ENCODE results near the gene BRD9. TPM values are rescaled to one million over a fixed set of nuclear protein-coding genes. Genes with fewer than 3 reads are reported as not detected.
A peak's percentile ranks its signal among the peaks of the same experiment; 100 is the strongest.

Gene BRD9
- total RNA-seq, 4 donors from 2014 or later, result 20.3 to 28.8 (median 22.2) TPM

GRCh38 chr5:891117-891836 is 1.3 kb downstream of the BRD9 start:
- Histone ChIP-seq H3K4me1 (peaks cover 15 to 16% of the 10 kb centered on the region in 2 donors), H3K27ac (peak overlapping the region in 3 of 4 donors; percentile 91 to 96 (median 93)), H3K27me3 (no peaks in the 10 kb centered on the region), H3K9me3 (no peaks in the 10 kb centered on the region), H3K4me3 (peak overlapping the region; percentile 73 to 88 (median 78)), H3K36me3 (peaks cover 0 to 49% of the 10 kb centered on the region in 2 donors)
- DNase-seq (no peak), ATAC-seq (no peak)
- intact Hi-C loops (cut with DNase I; ENCODE audit: low total_unique reads) (loop anchor here (5.0 to 10.0 kb wide), 2 partner anchors 199 to 454 kb away; partner anchors contain the start of genes CLPTM1L and TPPP), in situ Hi-C loops (cut with MboI; ENCODE audit: low sequenced_read_pairs in 4 of 4) (no loop called here)
- TF ChIP-seq POLR2A (IDR thresholded peaks at IDR 0.05), result no peak
- no peak for TF ChIP-seq CTCF (IDR thresholded peaks at IDR 0.05 in 4 of 5, conservative IDR thresholded peaks at IDR 0.05 in 1 of 5)

- no peak overlapping the region for H3K4me3 ChIP-seq
- no peaks in the 10 kb centered on the region for H3K27me3 ChIP-seq
- peak in 1 of 2 donors; percentile 2 for DNase-seq
- no peaks in the 10 kb centered on the region for H3K9me3 ChIP-seq
- no peak overlapping the region for H3K27ac ChIP-seq
- TF ChIP-seq CTCF (IDR thresholded peaks at IDR 0.05 in 4 of 5, conservative IDR thresholded peaks at IDR 0.05 in 1 of 5) (no peak), POLR2A (IDR thresholded peaks at IDR 0.05) (no peak)
- peaks cover 15 to 16% of the 10 kb centered on the region in 2 donors for H3K4me1 ChIP-seq
- in situ Hi-C loops (cut with MboI; ENCODE audit: low sequenced_read_pairs in 4 of 4), result no loop called here
- intact Hi-C loops (cut with DNase I; ENCODE audit: low total_unique reads), result no loop called here
- peaks cover 0 to 70% of the 10 kb centered on the region in 2 donors for H3K36me3 ChIP-seq
- no peak for ATAC-seq
Observed at GRCh38 chr5:889075-889710, 3.4 kb downstream of the BRD9 start.

GRCh38 chr5:888638-889035 is 4.0 kb downstream of the BRD9 start:
- Histone ChIP-seq H3K27ac (no peak overlapping the region), H3K36me3 (peaks cover 0 to 76% of the 10 kb centered on the region in 2 donors), H3K27me3 (no peaks in the 10 kb centered on the region), H3K9me3 (no peaks in the 10 kb centered on the region), H3K4me1 (peaks cover 15 to 16% of the 10 kb centered on the region in 2 donors), H3K4me3 (no peak overlapping the region)
- TF ChIP-seq CTCF (IDR thresholded peaks at IDR 0.05 in 4 of 5, conservative IDR thresholded peaks at IDR 0.05 in 1 of 5) (no peak), POLR2A (IDR thresholded peaks at IDR 0.05) (no peak)
- no peak for DNase-seq
- in situ Hi-C loops (cut with MboI; ENCODE audit: low sequenced_read_pairs in 4 of 4), result no loop called here
- ATAC-seq, result no peak
- intact Hi-C loops (cut with DNase I; ENCODE audit: low total_unique reads), result no loop called here

- Histone ChIP-seq H3K27ac (no peak overlapping the region), H3K9me3 (no peaks in the 10 kb centered on the region), H3K4me3 (no peak overlapping the region), H3K4me1 (peaks cover 11 to 12% of the 10 kb centered on the region in 2 donors), H3K27me3 (no peaks in the 10 kb centered on the region), H3K36me3 (peaks cover 0 to 81% of the 10 kb centered on the region in 2 donors)
- in situ Hi-C loops (cut with MboI; ENCODE audit: low sequenced_read_pairs in 4 of 4) (no loop called here), intact Hi-C loops (cut with DNase I; ENCODE audit: low total_unique reads) (no loop called here)
- no peak for DNase-seq
- ATAC-seq, result no peak
- TF ChIP-seq CTCF (IDR thresholded peaks at IDR 0.05 in 4 of 5, conservative IDR thresholded peaks at IDR 0.05 in 1 of 5) (no peak), POLR2A (IDR thresholded peaks at IDR 0.05) (no peak)
Observed at GRCh38 chr5:887947-888637, 4.5 kb downstream of the BRD9 start.
